ENCODE results near the gene KIF26A. TPM values are rescaled to one million over a fixed set of nuclear protein-coding genes. Genes with fewer than 3 reads are reported as not detected.

The KIF26A gene
- total RNA-seq = under 1 TPM; 0.89 to 0.94 TPM

- no peaks in the 10 kb centered on the region for H3K9me3 Mint-ChIP-seq
- peaks cover 6% of the 10 kb centered on the region for H3K4me1 Mint-ChIP-seq
- no peak within 1 kb of the TSS for H3K27ac Mint-ChIP-seq
- H3K36me3 Mint-ChIP-seq = no peaks in the 10 kb centered on the region
- H3K4me3 Mint-ChIP-seq = peak within 1 kb of the TSS; percentile 52
- DNase-seq = peak; percentile 58
- H3K27me3 Mint-ChIP-seq = peaks cover 41% of the 10 kb centered on the region
These were observed at the start of gene KIF26A for GRCh38 chr14:104138098-104138717. TSS of gene KIF26A (plus strand) at chr14:104138587. CDS start at chr14:104138723, 136 bp downstream.

- no peak overlapping the region for H3K4me3 Mint-ChIP-seq
- H3K27ac Mint-ChIP-seq = no peak overlapping the region
- no peaks in the 10 kb centered on the region for H3K9me3 Mint-ChIP-seq
- peaks cover 2% of the 10 kb centered on the region for H3K4me1 Mint-ChIP-seq
- no peaks in the 10 kb centered on the region for H3K36me3 Mint-ChIP-seq
- peaks cover 12% of the 10 kb centered on the region for H3K27me3 Mint-ChIP-seq
- DNase-seq = no peak
These were observed 48.2 kb upstream of the KIF26A start for GRCh38 chr14:104090071-104090748.

- no peak for DNase-seq
- no peak overlapping the region for H3K4me3 Mint-ChIP-seq
- H3K36me3 Mint-ChIP-seq = no peaks in the 10 kb centered on the region
- peaks cover 2% of the 10 kb centered on the region for H3K4me1 Mint-ChIP-seq
- no peaks in the 10 kb centered on the region for H3K9me3 Mint-ChIP-seq
- H3K27me3 Mint-ChIP-seq = peaks cover 11% of the 10 kb centered on the region
- H3K27ac Mint-ChIP-seq = no peak overlapping the region
These were observed 47.1 kb upstream of the KIF26A start for GRCh38 chr14:104091061-104091926.

GRCh38 chr14:104091927-104092771 is 46.2 kb upstream of the KIF26A start:
- no peaks in the 10 kb centered on the region for H3K9me3 Mint-ChIP-seq
- peaks cover 2% of the 10 kb centered on the region for H3K4me1 Mint-ChIP-seq
- DNase-seq = no peak
- peaks cover 2% of the 10 kb centered on the region for H3K27me3 Mint-ChIP-seq
- no peak overlapping the region for H3K27ac Mint-ChIP-seq
- H3K36me3 Mint-ChIP-seq = no peaks in the 10 kb centered on the region
- no peak overlapping the region for H3K4me3 Mint-ChIP-seq

- Mint-ChIP-seq H3K9me3 (no peaks in the 10 kb centered on the region), H3K4me3 (no peak overlapping the region), H3K36me3 (no peaks in the 10 kb centered on the region), H3K27ac (no peak overlapping the region), H3K27me3 (no peaks in the 10 kb centered on the region), H3K4me1 (peaks cover 2% of the 10 kb centered on the region)
- no peak for DNase-seq
These were observed 45.4 kb upstream of the KIF26A start for GRCh38 chr14:104092931-104093365.

- H3K27me3 Mint-ChIP-seq = no peaks in the 10 kb centered on the region
- peaks cover 2% of the 10 kb centered on the region for H3K4me1 Mint-ChIP-seq
- DNase-seq = no peak
These were observed 44.9 kb upstream of the KIF26A start for GRCh38 chr14:104093366-104094055.

GRCh38 chr14:104094056-104094708 is 44.2 kb upstream of the KIF26A start:
- Mint-ChIP-seq H3K36me3 (no peaks in the 10 kb centered on the region), H3K9me3 (no peaks in the 10 kb centered on the region), H3K27me3 (no peaks in the 10 kb centered on the region), H3K4me3 (no peak overlapping the region), H3K4me1 (peaks cover 2% of the 10 kb centered on the region), H3K27ac (no peak overlapping the region)
- DNase-seq = no peak

More at GRCh38 chr14:104093366-104094055, 44.9 kb upstream of the KIF26A start:
- Mint-ChIP-seq H3K9me3 (no peaks in the 10 kb centered on the region), H3K4me3 (no peak overlapping the region), H3K27ac (no peak overlapping the region), H3K36me3 (no peaks in the 10 kb centered on the region)

GRCh38 chr14:104094709-104095425 is 43.5 kb upstream of the KIF26A start:
- Mint-ChIP-seq H3K4me1 (peaks cover 2% of the 10 kb centered on the region), H3K36me3 (no peaks in the 10 kb centered on the region), H3K4me3 (no peak overlapping the region), H3K27ac (no peak overlapping the region), H3K9me3 (no peaks in the 10 kb centered on the region), H3K27me3 (no peaks in the 10 kb centered on the region)
- peak; percentile 75 for DNase-seq

- H3K4me1 Mint-ChIP-seq = peaks cover 2% of the 10 kb centered on the region
- no peaks in the 10 kb centered on the region for H3K27me3 Mint-ChIP-seq
- no peaks in the 10 kb centered on the region for H3K9me3 Mint-ChIP-seq
- no peak for DNase-seq
- H3K36me3 Mint-ChIP-seq = no peaks in the 10 kb centered on the region
- H3K4me3 Mint-ChIP-seq = no peak overlapping the region
- H3K27ac Mint-ChIP-seq = no peak overlapping the region
These were observed 42.7 kb upstream of the KIF26A start for GRCh38 chr14:104095426-104096310.

- no peaks in the 10 kb centered on the region for H3K27me3 Mint-ChIP-seq
These were observed 42.1 kb upstream of the KIF26A start for GRCh38 chr14:104096318-104096717.

GRCh38 chr14:104096751-104097700 is 41.4 kb upstream of the KIF26A start:
- no peak for DNase-seq
- no peaks in the 10 kb centered on the region for H3K9me3 Mint-ChIP-seq
- no peaks in the 10 kb centered on the region for H3K27me3 Mint-ChIP-seq
- H3K4me1 Mint-ChIP-seq = peaks cover 2% of the 10 kb centered on the region
- H3K36me3 Mint-ChIP-seq = no peaks in the 10 kb centered on the region
- no peak overlapping the region for H3K4me3 Mint-ChIP-seq
- no peak overlapping the region for H3K27ac Mint-ChIP-seq

More at GRCh38 chr14:104096318-104096717, 42.1 kb upstream of the KIF26A start:
- no peaks in the 10 kb centered on the region for H3K9me3 Mint-ChIP-seq
- no peak overlapping the region for H3K4me3 Mint-ChIP-seq
- no peak for DNase-seq
- no peaks in the 10 kb centered on the region for H3K36me3 Mint-ChIP-seq
- H3K27ac Mint-ChIP-seq = no peak overlapping the region
- H3K4me1 Mint-ChIP-seq = peaks cover 2% of the 10 kb centered on the region
